Neural progenitor cell (in vitro differentiated cells): Measurements from ENCODE around the gene GRM8. TPM values are rescaled to one million over a fixed set of nuclear protein-coding genes. Genes with fewer than 3 reads are reported as not detected.
"Not testable (repeated sequence)": the region's sequence is repeated elsewhere in the genome, so short reads cannot be mapped to it uniquely, and the experiment has no call there.

Experiments
- DNase-seq: peaks from one replicate; pipeline ENCODE4 v3.0.0-alpha.2; 2016; ENCODE audit warnings: low spot score
- H2AFZ ChIP-seq: fragments of 200-600 bp; sonication (generic); replicated peaks from 2 replicates; pipeline ENCODE4 v1.6.1; 2016; ENCODE audit warnings: antibody characterized with exemption
- H3F3A ChIP-seq: fragments of 200-600 bp; sonication (generic); 2 replicates; pipeline ENCODE4 v1.6.1; 2016; ENCODE audit warnings: antibody characterized with exemption, low read depth
- H3K27ac ChIP-seq: fragments of 200-600 bp; sonication (generic); 2 replicates; pipeline ENCODE4 v1.5.1; 2016; ENCODE audit warnings: mild to moderate bottlenecking
- H3K27me3 ChIP-seq: fragments of 200-600 bp; sonication (generic); 2 replicates; pipeline ENCODE4 v1.6.1; 2016; ENCODE audit warnings: mild to moderate bottlenecking, moderate library complexity
- H3K36me3 ChIP-seq: fragments of 200-600 bp; sonication (generic); 2 replicates; pipeline ENCODE4 v1.5.1; 2016
- H3K4me1 ChIP-seq: fragments of 200-600 bp; sonication (generic); 2 replicates; pipeline ENCODE4 v1.6.1; 2016; ENCODE audit warnings: mixed run types
- H3K4me2 ChIP-seq: fragments of 200-600 bp; sonication (generic); 2 replicates; pipeline ENCODE4 v1.6.1; 2016
- H3K4me3 ChIP-seq: fragments of 200-600 bp; sonication (generic); 2 replicates; pipeline ENCODE4 v1.5.1; 2016
- H3K79me2 ChIP-seq: fragments of 200-600 bp; sonication (generic); 2 replicates; pipeline ENCODE4 v1.6.1; 2016; ENCODE audit warnings: low read depth
- H3K9ac ChIP-seq: fragments of 200-600 bp; sonication (generic); 2 replicates; pipeline ENCODE4 v1.6.1; 2016
- H3K9me3 ChIP-seq: fragments of 200-600 bp; sonication (generic); 2 replicates; pipeline ENCODE4 v1.5.1; 2016; ENCODE audit warnings: low read depth
- H4K20me1 ChIP-seq: fragments of 200-600 bp; sonication (generic); 2 replicates; pipeline ENCODE4 v1.6.1; 2016; ENCODE audit warnings: low read depth
- H3K27ac Mint-ChIP-seq: 3 replicates; pipeline ENCODE4 v1.8.0; 2021; ENCODE audit warnings: mixed read lengths
- H3K27me3 Mint-ChIP-seq: 2 replicates; pipeline ENCODE4 v1.8.0; 2022; ENCODE audit warnings: low read depth, mild to moderate bottlenecking, inconsistent platforms, moderate library complexity, mixed read lengths; ENCODE audit not compliant: insufficient read depth
- H3K36me3 Mint-ChIP-seq: 3 replicates; pipeline ENCODE4 v1.8.0; 2021; ENCODE audit warnings: mixed read lengths
- H3K4me1 Mint-ChIP-seq: 3 replicates; pipeline ENCODE4 v1.8.0; 2021; ENCODE audit warnings: mixed read lengths
- H3K4me3 Mint-ChIP-seq: 3 replicates; pipeline ENCODE4 v1.8.0; 2021; ENCODE audit warnings: mild to moderate bottlenecking, moderate library complexity, mixed read lengths
- H3K9me3 Mint-ChIP-seq: 3 replicates; pipeline ENCODE4 v1.8.0; 2020; ENCODE audit warnings: mixed read lengths
- total RNA-seq: library from RNA; depleted of rRNA; stranded (reverse); fragments of >200 nt; gene quantifications from 2 replicates; pipeline ENCODE4 v1.2.3, GENCODE V29; 2015; ENCODE audit warnings: low replicate concordance
- TF ChIP-seq, protein P1 (sequence below): fragments of 200-600 bp; sonication (generic); IDR thresholded peaks from 2 replicates; pipeline ENCODE4 v1.5.1; 2017; ENCODE audit warnings: antibody characterized with exemption, mild to moderate bottlenecking

GRM8 gene
- total RNA-seq, 1 donor from 2014 or later = 0.62 TPM

DNA sequence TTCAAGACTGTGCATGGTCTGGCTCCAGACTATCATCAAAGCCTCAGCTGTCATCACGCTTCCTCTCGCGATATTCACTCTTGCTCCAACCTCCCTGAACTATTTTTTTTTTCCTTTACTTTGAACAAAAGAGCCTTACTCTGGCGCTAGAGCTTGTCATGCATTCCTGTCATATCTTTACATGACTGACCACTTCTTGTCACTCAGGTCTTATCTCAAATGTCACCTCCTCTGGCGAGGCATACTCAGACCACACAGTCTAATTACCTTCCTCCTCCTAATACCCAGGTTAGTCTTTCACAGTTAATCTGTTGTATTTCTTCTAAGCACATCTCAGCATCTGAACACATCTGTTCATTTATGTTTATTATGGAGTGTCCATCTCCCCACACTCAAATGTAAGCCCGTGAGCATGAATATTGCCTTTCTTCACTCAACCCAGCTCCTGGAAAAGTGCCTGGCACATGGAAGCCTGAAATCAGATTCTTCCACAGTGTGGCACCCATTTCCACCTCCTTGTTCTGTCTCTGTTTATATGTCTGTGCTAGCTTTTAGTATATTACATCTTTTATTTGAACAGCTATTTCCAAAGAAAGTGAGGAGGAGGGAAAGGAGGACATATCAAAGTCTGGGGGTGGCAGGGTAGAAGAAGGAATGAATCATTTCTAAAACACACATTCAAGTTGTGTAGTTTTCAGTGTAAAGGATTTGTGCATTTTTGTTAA, 351.5 kb downstream of the GRM8 start:
- not testable (repeated sequence) for H3K4me1 Mint-ChIP-seq, H2AFZ ChIP-seq, H3F3A ChIP-seq, H3K4me3 ChIP-seq, H3K9ac ChIP-seq, H3K27me3 Mint-ChIP-seq, H3K79me2 ChIP-seq, H3K27me3 ChIP-seq, H3K27ac Mint-ChIP-seq, H3K4me3 Mint-ChIP-seq, H3K4me1 ChIP-seq, H3K36me3 Mint-ChIP-seq, H3K9me3 Mint-ChIP-seq, H3K36me3 ChIP-seq, H4K20me1 ChIP-seq, DNase-seq, H3K4me2 ChIP-seq, H3K27ac ChIP-seq, H3K9me3 ChIP-seq

DNA sequence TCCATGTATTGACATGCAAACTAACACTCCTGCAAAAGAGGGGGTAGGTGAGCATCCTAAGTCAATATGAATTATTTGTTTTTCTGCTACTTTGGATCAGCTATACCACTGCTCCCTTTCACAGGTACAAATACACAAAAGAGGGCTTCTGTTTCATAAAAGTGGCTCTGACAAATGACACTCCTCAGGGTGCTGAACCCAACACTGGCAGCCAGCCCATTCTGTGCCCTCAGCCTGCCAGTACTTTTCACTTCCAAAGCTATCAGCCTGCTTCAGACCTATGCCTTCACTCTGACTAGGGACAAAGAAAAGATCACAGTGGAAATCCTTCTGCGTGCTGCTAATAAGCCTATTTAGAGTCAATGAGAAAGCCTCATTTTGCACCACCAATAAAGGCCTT, 364.8 kb downstream of the GRM8 start:
- H3K27ac Mint-ChIP-seq, H4K20me1 ChIP-seq, H2AFZ ChIP-seq, H3K4me2 ChIP-seq, H3K4me1 ChIP-seq, H3F3A ChIP-seq, H3K79me2 ChIP-seq, H3K27ac ChIP-seq, H3K36me3 ChIP-seq, H3K9ac ChIP-seq, H3K4me3 ChIP-seq, H3K9me3 ChIP-seq, H3K9me3 Mint-ChIP-seq, H3K27me3 Mint-ChIP-seq, H3K4me3 Mint-ChIP-seq, H3K36me3 Mint-ChIP-seq, H3K27me3 ChIP-seq: not testable (repeated sequence)
- peak; percentile 3 for DNase-seq
- H3K4me1 Mint-ChIP-seq = peaks cover 16% of the 10 kb centered on the region

- H3K9me3 Mint-ChIP-seq, H3F3A ChIP-seq, H4K20me1 ChIP-seq, H3K36me3 Mint-ChIP-seq, H3K36me3 ChIP-seq, H3K4me3 Mint-ChIP-seq, H2AFZ ChIP-seq, H3K27me3 Mint-ChIP-seq, H3K4me3 ChIP-seq, H3K79me2 ChIP-seq, H3K9me3 ChIP-seq, H3K4me2 ChIP-seq, H3K27me3 ChIP-seq, H3K27ac ChIP-seq, H3K9ac ChIP-seq, H3K4me1 ChIP-seq, DNase-seq: not testable (repeated sequence)
- Mint-ChIP-seq H3K4me1 (peaks cover 16% of the 10 kb centered on the region), H3K27ac (peak overlapping the region; percentile 23)
Observed at GRCh38 chr7:126887560-126887959, 365.2 kb downstream of the GRM8 start.

- not testable (repeated sequence) for H3K4me2 ChIP-seq, H3K27me3 ChIP-seq, H3K36me3 Mint-ChIP-seq, H3F3A ChIP-seq, H3K9ac ChIP-seq, H3K36me3 ChIP-seq, H3K79me2 ChIP-seq, H3K27me3 Mint-ChIP-seq, H3K4me1 Mint-ChIP-seq, H3K9me3 Mint-ChIP-seq, H3K27ac ChIP-seq, H3K27ac Mint-ChIP-seq, H4K20me1 ChIP-seq, H3K9me3 ChIP-seq, H3K4me1 ChIP-seq, DNase-seq, H2AFZ ChIP-seq, H3K4me3 Mint-ChIP-seq, H3K4me3 ChIP-seq
Observed at GRCh38 chr7:126882730-126883129, 370.0 kb downstream of the GRM8 start.

DNA sequence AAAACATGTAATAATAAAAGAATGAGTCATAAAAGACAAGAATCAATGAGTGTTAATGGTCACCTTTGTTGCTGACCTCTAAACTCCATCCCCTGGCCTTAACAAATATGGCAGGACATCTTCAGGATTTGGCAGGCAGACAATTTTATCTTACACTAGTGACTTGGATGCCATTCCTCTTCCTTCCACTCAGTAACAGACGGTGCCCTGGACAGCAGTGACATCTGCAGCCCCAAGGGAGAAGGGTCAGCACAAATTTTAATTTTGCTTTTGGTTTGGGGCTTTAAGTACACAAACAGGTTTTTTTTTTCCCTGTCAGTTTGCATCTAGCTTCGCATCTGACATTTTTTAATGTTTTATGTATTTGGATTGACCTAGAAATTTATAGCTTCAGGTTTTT, 370.8 kb downstream of the GRM8 start:
- TF ChIP-seq, protein P1, sequence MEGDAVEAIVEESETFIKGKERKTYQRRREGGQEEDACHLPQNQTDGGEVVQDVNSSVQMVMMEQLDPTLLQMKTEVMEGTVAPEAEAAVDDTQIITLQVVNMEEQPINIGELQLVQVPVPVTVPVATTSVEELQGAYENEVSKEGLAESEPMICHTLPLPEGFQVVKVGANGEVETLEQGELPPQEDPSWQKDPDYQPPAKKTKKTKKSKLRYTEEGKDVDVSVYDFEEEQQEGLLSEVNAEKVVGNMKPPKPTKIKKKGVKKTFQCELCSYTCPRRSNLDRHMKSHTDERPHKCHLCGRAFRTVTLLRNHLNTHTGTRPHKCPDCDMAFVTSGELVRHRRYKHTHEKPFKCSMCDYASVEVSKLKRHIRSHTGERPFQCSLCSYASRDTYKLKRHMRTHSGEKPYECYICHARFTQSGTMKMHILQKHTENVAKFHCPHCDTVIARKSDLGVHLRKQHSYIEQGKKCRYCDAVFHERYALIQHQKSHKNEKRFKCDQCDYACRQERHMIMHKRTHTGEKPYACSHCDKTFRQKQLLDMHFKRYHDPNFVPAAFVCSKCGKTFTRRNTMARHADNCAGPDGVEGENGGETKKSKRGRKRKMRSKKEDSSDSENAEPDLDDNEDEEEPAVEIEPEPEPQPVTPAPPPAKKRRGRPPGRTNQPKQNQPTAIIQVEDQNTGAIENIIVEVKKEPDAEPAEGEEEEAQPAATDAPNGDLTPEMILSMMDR = peak; percentile 29
- not testable (repeated sequence) for H3K27me3 ChIP-seq, H3K27ac Mint-ChIP-seq, H3K79me2 ChIP-seq, H3K27me3 Mint-ChIP-seq, H2AFZ ChIP-seq, H3K36me3 Mint-ChIP-seq, H3K4me3 Mint-ChIP-seq, H4K20me1 ChIP-seq, H3K4me3 ChIP-seq, H3K4me1 Mint-ChIP-seq, H3K4me2 ChIP-seq, H3K9ac ChIP-seq, H3K9me3 ChIP-seq, H3K27ac ChIP-seq, H3K36me3 ChIP-seq, H3K9me3 Mint-ChIP-seq, H3F3A ChIP-seq, H3K4me1 ChIP-seq
- peak; percentile 9 for DNase-seq
